ENCODE results near the gene C16orf46. TPM values are rescaled to one million over a fixed set of nuclear protein-coding genes. Genes with fewer than 3 reads are reported as not detected.
A peak's percentile ranks its signal among the peaks of the same experiment; 100 is the strongest.

The C16orf46 gene
- total and polyA plus RNA-seq, 2 of the 13 experiments (the other 11 are each of a cell fraction or from before 2014, with no cell fraction given): 0.38 to 0.55 TPM

DNA sequence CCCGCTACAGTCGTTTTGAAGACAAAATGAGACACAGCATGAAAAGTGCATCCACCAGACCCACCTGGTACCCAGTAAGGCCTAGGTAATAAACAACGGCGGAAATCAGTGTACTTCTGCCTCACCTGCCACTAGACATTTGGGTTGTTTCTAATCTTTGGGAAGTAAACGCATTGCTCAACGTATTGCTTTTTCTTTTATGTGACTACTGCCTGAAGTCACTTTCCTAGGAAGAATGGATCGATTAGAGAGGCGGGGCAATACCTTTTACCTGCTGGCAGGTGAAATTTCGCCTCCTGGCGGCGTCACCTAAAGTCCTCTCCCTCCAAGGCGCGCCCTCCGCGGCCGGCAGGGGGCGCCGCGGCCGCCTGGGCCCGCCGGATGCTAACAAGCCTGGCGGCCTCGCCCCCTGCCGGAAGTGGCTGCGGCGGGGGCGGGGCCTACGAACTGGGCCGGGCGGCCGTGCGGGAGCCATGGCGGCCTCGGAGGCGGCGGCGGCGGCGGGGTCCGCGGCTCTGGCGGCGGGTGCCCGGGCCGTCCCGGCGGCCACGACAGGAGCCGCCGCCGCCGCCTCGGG, 41.6 kb downstream of the C16orf46 start, which contains the start of gene ATMIN (continued):
- TF ChIP-seq, protein P1, sequence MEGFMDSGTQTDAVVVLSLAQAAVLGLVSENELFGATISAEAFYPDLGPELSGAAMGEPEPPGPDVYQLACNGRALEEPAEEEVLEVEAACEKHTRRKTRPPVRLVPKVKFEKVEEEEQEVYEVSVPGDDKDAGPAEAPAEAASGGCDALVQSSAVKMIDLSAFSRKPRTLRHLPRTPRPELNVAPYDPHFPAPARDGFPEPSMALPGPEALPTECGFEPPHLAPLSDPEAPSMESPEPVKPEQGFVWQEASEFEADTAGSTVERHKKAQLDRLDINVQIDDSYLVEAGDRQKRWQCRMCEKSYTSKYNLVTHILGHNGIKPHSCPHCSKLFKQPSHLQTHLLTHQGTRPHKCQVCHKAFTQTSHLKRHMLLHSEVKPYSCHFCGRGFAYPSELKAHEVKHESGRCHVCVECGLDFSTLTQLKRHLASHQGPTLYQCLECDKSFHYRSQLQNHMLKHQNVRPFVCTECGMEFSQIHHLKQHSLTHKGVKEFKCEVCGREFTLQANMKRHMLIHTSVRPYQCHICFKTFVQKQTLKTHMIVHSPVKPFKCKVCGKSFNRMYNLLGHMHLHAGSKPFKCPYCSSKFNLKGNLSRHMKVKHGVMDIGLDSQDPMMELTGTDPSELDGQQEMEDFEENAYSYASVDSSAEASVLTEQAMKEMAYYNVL (CRISPR knock-in tag; IDR thresholded peaks at IDR 0.05; ENCODE audit: borderline replicate concordance): no peak
- TF ChIP-seq HNRNPUL1 (IDR thresholded peaks at IDR 0.05; ENCODE audit: low read depth, low read length) (no peak), SALL2 (CRISPR knock-in tag; IDR thresholded peaks at IDR 0.05) (no peak), ZNF709 (CRISPR knock-in tag; IDR thresholded peaks at IDR 0.05) (no peak), FOSL2 (CRISPR knock-in tag; IDR thresholded peaks at IDR 0.05) (no peak), SP5 (CRISPR knock-in tag; IDR thresholded peaks at IDR 0.05; ENCODE audit: borderline replicate concordance, low read depth) (peak; percentile 81), RFXANK (CRISPR knock-in tag; IDR thresholded peaks at IDR 0.05) (no peak), BRD4 (CRISPR knock-in tag; IDR thresholded peaks at IDR 0.05) (no peak), ZC3H13 (CRISPR knock-in tag; IDR thresholded peaks at IDR 0.05) (no peak), SP2 (CRISPR knock-in tag; IDR thresholded peaks at IDR 0.05) (no peak), ZBTB21 (CRISPR knock-in tag; IDR thresholded peaks at IDR 0.05) (no peak), HNRNPH1 (optimal IDR thresholded peaks at IDR 0.05; ENCODE audit: low read depth, low read length) (no peak), NR0B2 (CRISPR knock-in tag; IDR thresholded peaks at IDR 0.05) (no peak), ZNF605 (CRISPR knock-in tag; IDR thresholded peaks at IDR 0.05) (no peak), MXI1 (IDR thresholded peaks at IDR 0.05; ENCODE audit: borderline replicate concordance, low read depth, low read length) (peak; percentile 81; the same call in 1 of the 3 replicates), SIN3A (IDR thresholded peaks at IDR 0.05; ENCODE audit: borderline replicate concordance, low read depth, low read length) (no peak; the same call in 1 of the 2 replicates), FIP1L1 (IDR thresholded peaks at IDR 0.05; ENCODE audit: borderline replicate concordance, insufficient read depth, low read depth, low read length) (no peak), REL (CRISPR knock-in tag; conservative IDR thresholded peaks at IDR 0.05) (no peak), REPIN1 (CRISPR knock-in tag; IDR thresholded peaks at IDR 0.05; ENCODE audit: borderline replicate concordance, low read depth) (no peak), HOXA9 (CRISPR knock-in tag; IDR thresholded peaks at IDR 0.05; ENCODE audit: borderline replicate concordance) (no peak), RCOR2 (CRISPR knock-in tag; IDR thresholded peaks at IDR 0.05) (no peak; the same call in 1 of the 2 replicates), DNMT1 (CRISPR knock-in tag; IDR thresholded peaks at IDR 0.05) (no peak), ARNTL (CRISPR knock-in tag; IDR thresholded peaks at IDR 0.05) (0 out of 2 replicates have a peak, but pooled peaks have one; percentile 24)

Data from HepG2 (cell line).